Activated T-cell treated with anti-CD3 and anti-CD28 coated beads, Interleukin-2, amount 50 U/mL, for 24 hours (primary cell): ENCODE data around the gene SRSF2.

Experiments
- DNase-seq: peaks from one replicate; pipeline ENCODE4 v3.0.0-alpha.2; 2020
- H3K27ac Mint-ChIP-seq: 2 replicates; pipeline ENCODE4 v1.8.0; 2020; ENCODE audit warnings: mild to moderate bottlenecking, mixed read lengths
- H3K27me3 Mint-ChIP-seq: 2 replicates; pipeline ENCODE4 v1.8.0; 2020; ENCODE audit warnings: mixed read lengths
- H3K36me3 Mint-ChIP-seq: 2 replicates; pipeline ENCODE4 v1.8.0; 2020; ENCODE audit warnings: low read depth, mixed read lengths
- H3K4me1 Mint-ChIP-seq: 2 replicates; pipeline ENCODE4 v1.8.0; 2020; ENCODE audit warnings: low read depth, mixed read lengths
- H3K4me3 Mint-ChIP-seq: 2 replicates; pipeline ENCODE4 v1.8.0; 2020; ENCODE audit warnings: mild to moderate bottlenecking, moderate library complexity, mixed read lengths
- H3K9me3 Mint-ChIP-seq: 2 replicates; pipeline ENCODE4 v1.8.0; 2020; ENCODE audit warnings: mixed read lengths

The SRSF2 gene

DNA sequence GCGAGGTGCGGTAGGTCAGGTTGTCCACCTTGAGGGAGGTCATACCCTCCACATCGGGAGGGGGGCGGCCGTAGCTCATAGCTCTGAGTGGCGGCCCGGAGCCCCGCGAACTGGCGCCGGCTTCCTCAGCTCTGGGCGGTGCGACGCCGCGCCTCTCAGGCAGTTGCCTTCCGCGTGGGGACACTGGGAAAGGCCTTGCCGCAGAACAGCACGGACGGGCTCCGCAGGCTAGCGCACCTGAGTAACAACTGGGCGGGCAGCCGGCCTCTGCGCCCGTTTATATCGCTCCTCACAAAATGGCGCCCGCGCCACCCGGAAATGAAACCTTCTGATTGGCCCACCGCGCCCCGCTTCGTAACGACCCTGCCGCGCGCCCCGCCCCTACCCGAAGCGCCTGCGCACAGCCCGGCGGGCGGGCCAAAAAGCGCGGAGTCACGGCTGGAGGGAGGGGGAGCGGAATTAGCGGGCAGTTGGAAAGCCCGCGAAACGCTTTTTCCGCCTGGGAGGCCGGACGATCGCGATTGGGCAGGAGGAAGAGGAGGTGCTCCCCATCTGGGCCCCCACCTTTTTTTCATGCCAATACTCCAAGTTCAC lies at the start of gene SRSF2:
SRSF2 (minus strand) TSS at position 250 of the 594 bp plus-strand sequence; CDS start at position 79, 171 bp downstream.
- H3K27ac Mint-ChIP-seq = peak within 1 kb of the TSS; percentile 100
- DNase-seq = peak; percentile 99
- peak within 1 kb of the TSS; percentile 99 for H3K4me3 Mint-ChIP-seq
- H3K36me3 Mint-ChIP-seq = peaks cover 70% of the 10 kb centered on the region
- H3K4me1 Mint-ChIP-seq = peaks cover 45% of the 10 kb centered on the region
- H3K27me3 Mint-ChIP-seq = no peaks in the 10 kb centered on the region
- no peaks in the 10 kb centered on the region for H3K9me3 Mint-ChIP-seq

DNA sequence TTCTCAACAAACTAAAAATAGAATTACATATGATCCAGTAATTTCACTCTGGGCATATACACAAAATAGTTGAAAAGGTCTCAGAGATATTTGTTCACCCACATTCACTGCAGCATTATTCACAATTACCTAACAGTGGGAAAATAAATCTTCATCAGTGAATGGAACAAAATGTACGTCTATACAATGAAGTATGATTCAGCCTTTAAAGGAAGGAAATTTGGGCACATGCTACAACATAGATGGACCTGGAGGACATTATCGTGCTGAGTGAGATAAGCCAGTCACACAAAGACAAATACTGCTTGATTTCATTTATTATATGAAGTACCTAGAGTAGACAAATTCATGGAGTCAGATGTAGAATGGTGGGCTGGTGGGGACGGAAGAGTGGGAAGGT lies 47.8 kb upstream of the SRSF2 start:
- Mint-ChIP-seq H3K27ac (no peak overlapping the region), H3K36me3 (peaks cover 21% of the 10 kb centered on the region), H3K9me3 (no peaks in the 10 kb centered on the region), H3K27me3 (no peaks in the 10 kb centered on the region), H3K4me3 (no peak overlapping the region), H3K4me1 (peaks cover 5% of the 10 kb centered on the region)
- DNase-seq = no peak

DNA sequence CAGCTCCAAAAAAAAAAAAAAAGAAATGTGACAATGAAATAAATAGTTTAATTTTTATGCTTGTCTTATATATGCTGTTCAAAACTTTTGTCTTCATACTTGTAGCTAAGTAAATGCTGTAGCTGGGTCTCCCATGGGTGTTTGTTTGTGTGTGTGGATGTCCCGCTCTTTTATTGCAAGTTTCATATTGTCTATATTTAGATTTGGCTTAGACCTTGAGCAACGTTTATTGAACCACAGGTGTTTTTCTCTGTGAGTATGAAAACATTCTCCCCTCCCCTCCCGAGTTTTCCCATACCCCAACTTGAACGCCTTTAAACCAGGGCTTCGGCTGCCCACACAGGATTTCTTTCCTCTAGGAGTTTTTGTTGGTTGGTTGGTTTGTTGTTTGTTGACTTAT lies 46.0 kb upstream of the SRSF2 start:
- no peak for DNase-seq
- peaks cover 30% of the 10 kb centered on the region for H3K36me3 Mint-ChIP-seq
- H3K27me3 Mint-ChIP-seq = no peaks in the 10 kb centered on the region
- peaks cover 5% of the 10 kb centered on the region for H3K4me1 Mint-ChIP-seq
- no peak overlapping the region for H3K27ac Mint-ChIP-seq
- no peak overlapping the region for H3K4me3 Mint-ChIP-seq
- no peaks in the 10 kb centered on the region for H3K9me3 Mint-ChIP-seq

DNA sequence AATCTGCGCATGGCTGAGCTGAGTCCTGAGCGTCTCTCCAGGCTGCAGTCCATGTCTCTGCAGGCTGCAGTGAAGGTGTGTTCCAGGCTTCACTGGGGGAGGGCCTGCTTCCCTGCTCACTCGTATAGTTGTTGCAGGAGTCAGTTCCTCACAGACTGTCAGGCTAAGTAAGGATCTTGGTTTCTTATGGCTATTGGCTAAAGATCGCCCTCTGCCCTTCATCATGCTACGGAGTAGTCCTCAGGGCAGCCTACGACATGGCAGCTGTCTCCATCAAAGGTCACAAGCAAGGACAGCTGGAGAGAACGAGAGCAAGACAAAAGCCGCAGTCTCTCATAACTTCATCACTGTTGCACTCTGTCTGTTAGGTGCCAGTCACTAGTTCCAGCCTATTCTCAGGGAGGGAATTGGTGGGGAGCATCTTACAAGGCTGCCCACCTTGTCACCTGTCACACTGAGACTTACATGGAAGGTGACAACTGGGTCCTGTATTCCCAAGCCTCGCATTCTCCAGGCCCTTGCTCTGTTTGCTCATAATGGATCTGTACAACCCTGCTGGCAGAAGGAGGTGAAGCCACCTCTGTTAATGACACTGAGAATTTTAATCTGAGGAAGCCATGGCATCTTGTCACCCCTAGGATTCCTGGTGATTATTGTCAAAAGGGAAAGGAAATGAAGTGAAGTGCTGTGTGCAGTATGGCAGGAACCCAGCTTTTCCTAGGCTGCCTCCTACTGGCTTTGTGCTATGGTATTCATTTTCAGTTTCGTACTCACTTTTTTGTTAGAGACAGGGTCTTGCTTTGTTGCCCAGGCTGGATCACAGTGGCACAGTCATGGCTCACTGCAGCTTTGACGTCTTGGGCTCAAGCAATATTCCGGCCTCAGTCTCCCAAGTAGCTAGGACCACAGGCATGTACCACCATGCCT lies 44.2 kb upstream of the SRSF2 start:
- Mint-ChIP-seq H3K36me3 (peaks cover 41% of the 10 kb centered on the region), H3K27ac (no peak overlapping the region), H3K4me1 (peaks cover under 1% of the 10 kb centered on the region), H3K9me3 (no peaks in the 10 kb centered on the region), H3K4me3 (no peak overlapping the region), H3K27me3 (no peaks in the 10 kb centered on the region)
- DNase-seq = no peak

- DNase-seq = no peak
- Mint-ChIP-seq H3K27me3 (no peaks in the 10 kb centered on the region), H3K36me3 (peaks cover 67% of the 10 kb centered on the region), H3K4me3 (no peak overlapping the region), H3K4me1 (peaks cover 23% of the 10 kb centered on the region), H3K9me3 (no peaks in the 10 kb centered on the region), H3K27ac (no peak overlapping the region)
These were observed 38.0 kb upstream of the SRSF2 start for GRCh38 chr17:76775021-76775600.

GRCh38 chr17:76772842-76773525 lies 35.9 kb upstream of the SRSF2 start:
- Mint-ChIP-seq H3K36me3 (peaks cover 69% of the 10 kb centered on the region), H3K27me3 (no peaks in the 10 kb centered on the region), H3K4me1 (peaks cover 23% of the 10 kb centered on the region), H3K27ac (peak overlapping the region; percentile 84), H3K9me3 (no peaks in the 10 kb centered on the region), H3K4me3 (peak overlapping the region; percentile 45)
- DNase-seq = peak; percentile 40

GRCh38 chr17:76758570-76758969 lies 21.4 kb upstream of the SRSF2 start:
- Mint-ChIP-seq H3K4me1 (peaks cover 6% of the 10 kb centered on the region), H3K4me3 (no peak overlapping the region), H3K36me3 (peaks cover 29% of the 10 kb centered on the region), H3K27ac (no peak overlapping the region), H3K9me3 (no peaks in the 10 kb centered on the region), H3K27me3 (no peaks in the 10 kb centered on the region)
- no peak for DNase-seq

DNA sequence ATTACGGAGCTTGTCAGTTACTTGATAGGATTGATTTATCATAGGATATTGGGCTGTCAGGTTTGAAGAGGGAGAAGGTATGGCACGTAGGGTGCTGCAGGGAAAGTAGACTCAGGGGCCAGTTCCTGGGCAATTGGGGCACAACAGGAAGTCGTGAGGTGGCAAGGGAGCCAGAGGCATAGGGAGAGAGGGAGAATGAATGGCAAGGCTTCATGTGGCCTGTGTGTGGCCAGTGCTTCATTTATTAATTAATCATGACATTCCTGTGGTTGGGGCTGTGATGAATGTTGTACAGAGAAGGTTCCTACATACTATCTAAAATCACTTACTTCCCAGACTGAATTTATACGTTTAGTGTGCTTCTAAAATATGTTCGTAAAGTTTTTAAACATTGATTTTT lies 20.1 kb upstream of the SRSF2 start:
- Mint-ChIP-seq H3K4me1 (peaks cover 19% of the 10 kb centered on the region), H3K36me3 (peaks cover 31% of the 10 kb centered on the region), H3K27ac (no peak overlapping the region), H3K9me3 (no peaks in the 10 kb centered on the region), H3K4me3 (no peak overlapping the region), H3K27me3 (no peaks in the 10 kb centered on the region)
- DNase-seq = no peak

DNA sequence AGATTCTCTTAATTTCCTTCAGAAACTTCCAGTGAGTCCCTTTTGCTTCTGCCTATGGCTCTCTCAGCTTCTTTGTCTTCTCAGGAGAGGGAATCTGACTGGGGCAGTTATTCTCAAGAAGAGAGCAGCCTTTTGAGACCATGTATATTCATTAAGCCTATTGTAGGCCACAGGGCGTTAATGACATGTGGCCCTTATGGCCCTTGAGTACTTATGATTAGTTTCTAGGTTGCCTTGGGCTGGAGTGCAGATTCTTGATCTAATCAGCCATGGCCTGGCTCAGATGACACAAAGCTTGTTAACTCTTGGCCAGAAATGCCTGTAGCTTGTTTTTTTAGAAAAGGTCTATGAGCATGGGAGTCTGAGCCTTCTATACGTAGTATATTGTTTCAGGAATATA lies 18.2 kb upstream of the SRSF2 start:
- no peak for DNase-seq
- Mint-ChIP-seq H3K27ac (no peak overlapping the region), H3K4me3 (no peak overlapping the region), H3K36me3 (peaks cover 29% of the 10 kb centered on the region), H3K4me1 (peaks cover 25% of the 10 kb centered on the region), H3K9me3 (no peaks in the 10 kb centered on the region), H3K27me3 (no peaks in the 10 kb centered on the region)

DNA sequence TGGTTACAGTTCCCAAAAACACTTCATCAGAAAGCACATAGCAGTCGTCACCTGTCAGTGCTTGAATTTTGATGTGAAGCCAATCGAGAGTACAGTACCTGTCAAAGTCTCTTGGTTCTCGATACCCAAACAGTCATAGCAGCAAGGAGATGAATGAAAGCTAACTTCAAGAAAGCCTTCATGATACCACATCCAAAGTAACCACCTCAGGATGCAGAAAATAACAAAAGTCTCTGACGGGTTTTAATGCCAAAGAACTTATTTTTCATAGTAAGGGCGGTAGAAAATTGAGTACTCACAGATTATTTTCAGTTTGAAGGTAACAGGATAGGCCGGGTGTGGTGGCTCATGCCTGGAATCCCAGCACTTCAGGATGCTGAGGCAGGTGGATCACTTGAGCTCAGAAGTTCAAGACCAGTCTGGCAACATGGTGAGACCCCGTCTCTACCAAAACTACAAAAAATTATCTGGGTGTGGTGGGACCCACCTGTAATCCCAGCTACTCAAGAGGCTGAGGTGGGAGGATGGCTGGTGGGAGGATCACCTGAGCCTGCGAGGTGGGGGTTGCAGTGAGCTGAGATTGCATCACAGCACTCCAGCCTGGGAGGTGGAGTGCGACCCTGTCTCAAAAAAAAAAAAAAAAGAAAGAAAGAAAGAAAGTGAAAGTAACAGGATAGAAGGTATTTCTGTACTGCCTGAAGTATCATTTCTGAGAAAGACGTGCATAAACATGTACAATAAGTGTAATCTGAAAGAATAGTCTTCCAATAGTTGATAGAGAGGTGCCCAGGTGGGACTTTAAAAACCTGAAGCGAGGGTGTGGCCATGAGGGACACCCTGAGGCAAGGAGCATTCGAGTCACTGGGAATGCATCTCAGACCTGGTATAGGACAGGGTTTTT lies 16.2 kb upstream of the SRSF2 start:
- H3K9me3 Mint-ChIP-seq = no peaks in the 10 kb centered on the region
- peak overlapping the region; percentile 96 for H3K27ac Mint-ChIP-seq
- DNase-seq = peak; percentile 57
- H3K4me1 Mint-ChIP-seq = peaks cover 25% of the 10 kb centered on the region
- peaks cover 34% of the 10 kb centered on the region for H3K36me3 Mint-ChIP-seq
- peak overlapping the region; percentile 81 for H3K4me3 Mint-ChIP-seq
- no peaks in the 10 kb centered on the region for H3K27me3 Mint-ChIP-seq

GRCh38 chr17:76752006-76752405 lies 14.9 kb upstream of the SRSF2 start:
- Mint-ChIP-seq H3K4me1 (peaks cover 25% of the 10 kb centered on the region), H3K36me3 (peaks cover 36% of the 10 kb centered on the region)
- DNase-seq = no peak

DNA sequence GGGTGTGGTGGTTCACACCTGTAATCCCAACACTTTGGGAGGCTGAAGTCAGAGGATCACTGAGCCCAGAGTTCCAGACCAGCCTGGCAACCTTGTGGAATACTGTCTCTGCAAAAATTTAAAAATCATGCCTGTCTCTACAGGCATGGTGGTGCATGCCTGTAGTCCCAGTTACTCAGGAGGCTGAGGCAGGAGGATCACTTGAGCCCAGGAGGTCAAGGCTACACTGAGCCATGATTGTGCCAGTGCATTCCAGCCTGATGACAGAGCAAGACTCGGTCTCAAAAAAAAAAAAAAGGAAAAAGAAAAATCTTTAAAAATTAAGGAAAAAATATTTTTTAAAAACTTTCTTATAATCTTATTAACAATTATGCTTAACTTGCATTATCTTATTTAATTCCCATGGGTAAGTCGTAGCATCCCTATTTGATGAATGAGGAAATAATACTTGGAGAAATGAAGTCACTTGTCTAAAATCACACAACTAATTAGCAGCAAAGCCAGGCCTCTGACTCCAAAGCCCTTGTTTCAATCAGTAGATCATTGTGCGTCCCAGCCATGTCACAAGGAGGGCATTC lies 14.4 kb upstream of the SRSF2 start:
- DNase-seq = no peak
- Mint-ChIP-seq H3K4me1 (peaks cover 27% of the 10 kb centered on the region), H3K4me3 (no peak overlapping the region), H3K9me3 (no peaks in the 10 kb centered on the region), H3K27ac (no peak overlapping the region), H3K36me3 (peaks cover 37% of the 10 kb centered on the region), H3K27me3 (no peaks in the 10 kb centered on the region)

More at GRCh38 chr17:76752006-76752405, 14.9 kb upstream of the SRSF2 start:
- Mint-ChIP-seq H3K9me3 (no peaks in the 10 kb centered on the region), H3K27ac (peak overlapping the region; percentile 96), H3K27me3 (no peaks in the 10 kb centered on the region), H3K4me3 (peak overlapping the region; percentile 32)

GRCh38 chr17:76748657-76749056 lies 11.5 kb upstream of the SRSF2 start:
- peaks cover 55% of the 10 kb centered on the region for H3K36me3 Mint-ChIP-seq
- H3K4me3 Mint-ChIP-seq = no peak overlapping the region
- no peak overlapping the region for H3K27ac Mint-ChIP-seq

More at GRCh38 chr17:76748657-76749056, 11.5 kb upstream of the SRSF2 start:
- Mint-ChIP-seq H3K9me3 (no peaks in the 10 kb centered on the region), H3K4me1 (peaks cover 44% of the 10 kb centered on the region), H3K27me3 (no peaks in the 10 kb centered on the region)
- no peak for DNase-seq
